GM13977 (cell line): ENCODE results near the gene SLC8A2.
A peak's percentile ranks its signal among the peaks of the same experiment; 100 is the strongest.

Experiments used
- DNase-seq: peaks from one replicate; pipeline ENCODE4 v3.0.0; 2012; ENCODE audit warnings: low spot score
- in situ Hi-C: fragments of 300-500 bp; cut with MboI; formaldehyde crosslinking; loops from one replicate; pipeline ENCODE4 v1.12.0; 2022; ENCODE audit warnings: low sequenced_read_pairs, low pct_unique_long_range_greater_than_20kb, mixed read lengths, inconsistent platforms; ENCODE audit not compliant: unreplicated experiment
- TF ChIP-seq, protein P1 (sequence below): IDR thresholded peaks from 2 replicates; pipeline ENCODE4 v1.5.1; 2012; ENCODE audit warnings: mild to moderate bottlenecking, control low read depth; ENCODE audit not compliant: insufficient read depth; ENCODE audit errors: extremely low read depth, missing control alignments

SLC8A2 gene

DNA sequence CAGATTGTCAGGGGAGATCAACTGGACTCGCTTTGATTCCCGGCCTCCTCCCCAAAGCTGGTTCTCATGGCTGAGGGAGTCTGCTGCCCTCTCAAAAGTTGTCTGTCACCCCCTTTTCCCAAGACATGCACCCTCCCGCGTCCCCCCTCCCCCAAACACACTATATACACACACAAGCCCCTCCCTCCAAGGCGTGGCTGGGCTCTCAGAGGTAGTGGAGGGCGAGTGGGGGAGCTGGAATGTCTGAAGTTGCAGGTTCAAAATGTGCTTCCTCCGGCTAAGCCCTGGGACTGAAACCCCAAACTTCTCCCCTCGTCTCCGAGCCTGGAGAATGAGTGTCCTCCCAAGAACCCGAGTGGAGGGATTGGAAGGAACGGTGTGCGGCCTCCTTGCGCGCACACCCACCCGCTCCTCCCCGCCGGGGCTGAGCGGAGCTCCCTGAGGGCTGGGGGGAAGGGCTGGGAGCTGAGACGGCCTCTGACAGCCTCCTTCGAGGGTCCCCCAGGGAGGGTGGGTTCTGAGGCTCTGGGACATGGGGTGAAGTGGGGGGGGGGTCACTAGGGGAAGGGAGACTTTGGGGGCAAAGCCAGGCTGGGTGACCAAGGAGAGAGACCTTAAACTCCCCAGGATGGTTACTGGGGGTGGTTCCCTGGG lies 42.4 kb downstream of the SLC8A2 start:
- TF ChIP-seq, protein P1, sequence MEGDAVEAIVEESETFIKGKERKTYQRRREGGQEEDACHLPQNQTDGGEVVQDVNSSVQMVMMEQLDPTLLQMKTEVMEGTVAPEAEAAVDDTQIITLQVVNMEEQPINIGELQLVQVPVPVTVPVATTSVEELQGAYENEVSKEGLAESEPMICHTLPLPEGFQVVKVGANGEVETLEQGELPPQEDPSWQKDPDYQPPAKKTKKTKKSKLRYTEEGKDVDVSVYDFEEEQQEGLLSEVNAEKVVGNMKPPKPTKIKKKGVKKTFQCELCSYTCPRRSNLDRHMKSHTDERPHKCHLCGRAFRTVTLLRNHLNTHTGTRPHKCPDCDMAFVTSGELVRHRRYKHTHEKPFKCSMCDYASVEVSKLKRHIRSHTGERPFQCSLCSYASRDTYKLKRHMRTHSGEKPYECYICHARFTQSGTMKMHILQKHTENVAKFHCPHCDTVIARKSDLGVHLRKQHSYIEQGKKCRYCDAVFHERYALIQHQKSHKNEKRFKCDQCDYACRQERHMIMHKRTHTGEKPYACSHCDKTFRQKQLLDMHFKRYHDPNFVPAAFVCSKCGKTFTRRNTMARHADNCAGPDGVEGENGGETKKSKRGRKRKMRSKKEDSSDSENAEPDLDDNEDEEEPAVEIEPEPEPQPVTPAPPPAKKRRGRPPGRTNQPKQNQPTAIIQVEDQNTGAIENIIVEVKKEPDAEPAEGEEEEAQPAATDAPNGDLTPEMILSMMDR: no peak
- in situ Hi-C loops: no loop called here
- DNase-seq: no peak

DNA sequence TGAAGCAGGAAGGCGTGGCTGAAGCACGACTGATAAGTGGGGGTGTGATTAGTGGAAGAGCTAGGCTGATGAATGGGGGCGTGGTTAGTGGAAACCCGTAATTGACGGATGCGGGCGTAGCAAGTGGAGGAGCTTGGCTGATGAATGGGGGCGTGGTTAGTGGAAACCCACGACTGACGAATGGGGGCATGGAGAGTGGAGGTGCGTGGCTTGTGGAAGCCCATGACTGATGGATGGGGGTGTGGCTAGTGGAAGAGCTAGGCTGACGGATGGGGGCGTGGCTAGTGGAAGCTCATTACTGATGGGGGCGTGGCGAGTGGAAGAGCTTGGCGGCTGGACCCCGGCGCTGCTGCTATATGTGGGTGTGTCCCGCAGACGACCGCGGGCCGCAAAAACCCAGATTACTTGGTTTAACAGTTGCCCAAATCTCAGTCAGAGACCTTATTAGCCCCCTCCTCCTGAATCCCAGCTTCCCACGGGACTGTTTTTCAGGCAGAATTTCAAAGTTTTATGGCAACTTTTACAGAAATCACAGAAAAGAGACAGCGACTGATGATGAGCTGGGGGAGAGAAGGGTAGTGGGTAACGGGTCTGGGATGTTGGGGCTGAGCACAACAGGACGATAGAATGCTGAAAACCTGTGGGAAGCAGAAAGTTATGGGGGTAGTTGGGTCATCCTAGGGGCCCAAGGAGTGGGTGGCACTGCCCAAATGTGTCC lies 43.4 kb downstream of the SLC8A2 start:
- peak; percentile 96 for DNase-seq
- in situ Hi-C loops: no loop called here
- TF ChIP-seq, protein P1: no peak

DNA sequence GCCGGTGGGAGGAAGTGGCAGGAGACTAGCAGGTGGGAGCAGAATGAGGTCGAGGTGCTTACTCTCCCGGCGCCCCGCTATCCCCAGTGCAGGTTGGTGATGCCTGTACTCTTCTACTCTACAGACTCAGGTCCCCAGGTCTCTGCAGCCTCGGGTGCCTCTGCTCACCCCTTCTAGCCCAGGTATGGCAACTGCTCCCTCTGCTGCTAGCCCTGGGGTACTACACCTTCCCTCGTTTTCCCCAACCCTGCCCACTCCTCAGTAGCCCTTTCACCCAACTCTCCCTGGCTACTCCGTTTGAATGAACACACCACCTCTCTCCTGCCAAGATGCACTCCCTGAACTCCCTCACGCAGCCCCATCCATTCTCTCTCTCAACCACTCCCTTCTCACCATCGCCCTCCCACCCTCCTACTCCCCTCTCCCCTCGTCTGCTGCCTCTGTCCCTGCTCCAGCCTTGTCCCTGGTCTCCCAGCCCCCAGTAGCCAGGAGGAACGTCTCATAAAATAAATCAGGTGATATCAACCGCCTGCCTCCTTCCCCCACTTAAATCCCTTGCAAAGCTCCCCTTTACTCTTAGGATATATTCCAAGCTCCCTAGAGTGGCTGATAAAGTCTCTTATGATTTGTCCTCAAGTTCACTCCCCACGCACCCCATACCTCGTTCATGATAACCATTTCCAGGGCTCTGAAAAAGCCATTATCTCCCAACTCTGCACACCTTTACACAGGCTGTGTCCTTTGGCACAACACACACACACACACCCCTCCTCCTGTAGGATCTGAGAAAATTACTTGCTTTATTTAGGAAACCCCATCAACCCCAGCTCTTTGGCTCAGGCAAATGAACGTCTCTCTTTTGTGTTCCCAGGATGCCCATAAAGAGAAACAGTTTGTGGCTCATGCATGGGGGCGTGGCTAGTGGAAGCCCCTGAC lies 44.2 kb downstream of the SLC8A2 start:
- peak; percentile 87 for DNase-seq
- TF ChIP-seq, protein P1: peak; percentile 88
- in situ Hi-C loops: no loop called here

DNA sequence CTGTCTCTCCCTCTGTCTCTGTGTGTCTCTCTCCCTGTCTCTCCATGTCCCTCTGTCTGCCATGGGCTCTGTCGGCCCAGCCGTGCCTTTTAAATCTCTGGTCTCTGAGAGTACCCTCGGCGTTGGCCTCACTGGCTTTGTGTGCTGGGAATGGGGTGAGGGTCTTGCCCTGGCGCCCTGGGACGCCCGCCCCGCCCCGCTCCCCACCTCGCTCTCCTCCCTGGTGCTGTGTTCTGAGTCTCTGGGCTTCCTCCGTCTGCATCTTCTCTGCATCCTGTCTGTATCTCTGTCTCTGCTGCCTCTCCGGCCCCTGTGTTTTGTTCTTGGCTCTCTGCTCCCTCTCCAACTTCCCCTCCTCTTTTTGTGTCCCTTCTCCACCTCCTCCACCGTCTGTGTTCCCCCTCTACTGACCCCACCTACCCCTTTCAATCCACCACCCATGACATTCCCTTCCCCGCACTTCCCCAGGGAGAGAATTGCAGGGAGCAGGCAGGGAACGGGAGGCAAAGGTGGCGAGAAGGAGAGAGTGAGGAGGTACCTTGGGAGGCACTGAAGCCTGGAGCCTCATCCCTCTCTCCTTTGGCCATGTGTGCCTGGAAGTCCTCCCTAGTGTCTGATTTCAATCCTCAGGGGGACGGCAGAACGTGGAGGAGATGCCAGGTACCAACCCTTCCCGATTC lies 48.4 kb downstream of the SLC8A2 start:
- in situ Hi-C loops: no loop called here
- TF ChIP-seq, protein P1: no peak
- DNase-seq: no peak

DNA sequence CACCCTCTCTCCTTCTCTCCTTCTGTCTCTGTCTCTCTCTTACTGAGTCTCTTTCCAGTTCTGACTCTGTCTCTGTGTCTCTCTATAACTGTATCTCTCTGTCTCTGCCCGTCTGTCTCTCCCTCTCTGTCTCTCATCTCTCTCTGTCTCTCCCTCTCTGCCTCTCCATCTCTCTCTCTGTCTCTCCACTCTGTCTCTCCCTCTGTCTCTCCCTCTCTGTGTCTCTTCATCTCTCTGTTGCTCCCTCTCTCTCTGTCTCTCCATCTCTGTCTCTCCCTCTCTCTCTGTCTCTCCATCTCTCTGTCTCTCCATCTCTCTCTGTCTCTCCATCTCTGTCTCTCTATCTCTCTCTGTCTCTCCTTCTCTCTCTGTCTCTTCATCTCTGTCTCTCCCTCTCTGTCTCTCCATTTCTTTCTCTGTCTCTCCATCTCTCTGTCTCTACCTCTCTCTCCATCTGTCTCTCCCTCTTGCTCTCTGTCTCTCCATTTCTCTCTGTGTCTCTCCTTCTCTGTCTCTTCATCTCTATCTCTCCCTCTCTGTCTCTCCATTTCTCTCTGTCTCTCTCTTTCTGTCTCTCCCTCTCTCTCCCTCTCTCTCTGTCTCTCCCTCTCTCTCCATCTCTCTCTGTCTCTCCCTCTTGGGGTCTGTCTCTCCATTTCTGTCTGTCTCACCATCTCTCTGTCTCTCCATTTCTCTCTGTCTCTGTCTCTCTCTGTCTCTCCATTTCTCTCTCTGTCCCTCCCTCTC lies 49.1 kb downstream of the SLC8A2 start:
- TF ChIP-seq, protein P1: no peak
- in situ Hi-C loops: no loop called here
- DNase-seq: no peak
